Measurements from ENCODE around the gene HOOK2. TPM values are rescaled to one million over a fixed set of nuclear protein-coding genes. Genes with fewer than 3 reads are reported as not detected.

The HOOK2 gene
- total and polyA plus RNA-seq, 2 of the 13 experiments (the other 11 are each of a cell fraction or from before 2014, with no cell fraction given) = 9.2 to 12.9 TPM

GRCh38 chr19:12778017-12778904 lies 2.9 kb upstream of the HOOK2 start (continued):
- TF ChIP-seq ZNF687 (CRISPR knock-in tag; IDR thresholded peaks at IDR 0.05) (peak; percentile 65; the same call in 1 of the 2 replicates), POLR2A (IDR thresholded peaks at IDR 0.05; ENCODE audit: insufficient read depth in 1 of 2, low read depth in 2 of 2, low read length in 2 of 2) (peak in 1 of 2 experiments; percentile 47; a peak in 1 of 4 replicates), ZC3H13 (CRISPR knock-in tag; IDR thresholded peaks at IDR 0.05) (no peak), SIN3A (IDR thresholded peaks at IDR 0.05; ENCODE audit: borderline replicate concordance, low read depth, low read length) (peak; percentile 52; the same call in 1 of the 2 replicates), HNF1B (CRISPR knock-in tag; IDR thresholded peaks at IDR 0.05) (no peak), ZNF800 (CRISPR knock-in tag; IDR thresholded peaks at IDR 0.05) (0 out of 2 replicates have a peak, but pooled peaks have one; percentile 13), MTA1 (CRISPR knock-in tag; IDR thresholded peaks at IDR 0.05; ENCODE audit: borderline replicate concordance) (peak; percentile 37; the same call in 1 of the 2 replicates), JARID2 (CRISPR knock-in tag; IDR thresholded peaks at IDR 0.05; ENCODE audit: insufficient replicate concordance) (no peak), ZNF784 (CRISPR knock-in tag; IDR thresholded peaks at IDR 0.05; ENCODE audit: borderline replicate concordance) (no peak), ZBTB25 (CRISPR knock-in tag; IDR thresholded peaks at IDR 0.05) (no peak), HIC2 (CRISPR knock-in tag; IDR thresholded peaks at IDR 0.05; ENCODE audit: low read depth) (no peak), ZBTB42 (CRISPR knock-in tag; IDR thresholded peaks at IDR 0.05) (no peak), GABPB1 (CRISPR knock-in tag; IDR thresholded peaks at IDR 0.05) (peak; percentile 83; the same call in 1 of the 2 replicates), NR2C2 (CRISPR knock-in tag; IDR thresholded peaks at IDR 0.05; ENCODE audit: borderline replicate concordance) (0 out of 2 replicates have a peak, but pooled peaks have one; percentile 6), ZNF879 (CRISPR knock-in tag; IDR thresholded peaks at IDR 0.05) (peak; percentile 67; the same call in 1 of the 2 replicates)

All from HepG2 (cell line).